Measurements from ENCODE around the gene ASMT. TPM values are rescaled to one million over a fixed set of nuclear protein-coding genes. Genes with fewer than 3 reads are reported as not detected.

ASMT gene
- total RNA-seq, 6 donors from 2014 or later, result 2.2 TPM; not detected in 5

GRCh38 chrX:1609762-1610161 is 5.1 kb upstream of the ASMT start:
- Histone ChIP-seq H3K27ac (no peak overlapping the region), H3K4me3 (no peak overlapping the region), H3K9me3 (no peaks in the 10 kb centered on the region), H3K27me3 (no peaks in the 10 kb centered on the region), H3K4me1 (no peaks in the 10 kb centered on the region), H3K36me3 (peaks cover 0 to 2% (median 0%) of the 10 kb centered on the region in 4 donors)
- ATAC-seq (ENCODE audit: low FRiP score in 2 of 2) (peak in 1 of 2 donors; percentile 10), DNase-seq (no peak)
- TF ChIP-seq POLR2AphosphoS5 (IDR thresholded peaks at IDR 0.05), result no peak
- TF ChIP-seq POLR2A (IDR thresholded peaks at IDR 0.05), result no peak
- TF ChIP-seq CTCF (IDR thresholded peaks at IDR 0.05), result no peak
- no peak for TF ChIP-seq EP300 (IDR thresholded peaks at IDR 0.05)
- 90 to 95% methylated on average over 10 of the region's 10 CpGs for WGBS, 2 donors

GRCh38 chrX:1610166-1610565 is 4.7 kb upstream of the ASMT start:
- H3K36me3 ChIP-seq, result no peaks in the 10 kb centered on the region

GRCh38 chrX:1610736-1611135 is 4.1 kb upstream of the ASMT start:
- Histone ChIP-seq H3K27ac (no peak overlapping the region), H3K27me3 (no peaks in the 10 kb centered on the region), H3K4me1 (no peaks in the 10 kb centered on the region), H3K36me3 (no peaks in the 10 kb centered on the region), H3K9me3 (no peaks in the 10 kb centered on the region), H3K4me3 (no peak overlapping the region)
- ATAC-seq (ENCODE audit: low FRiP score in 2 of 2) (no peak), DNase-seq (no peak)
- WGBS, 2 donors, result 86 to 90% methylated on average over 12 of the region's 12 CpGs
- TF ChIP-seq CTCF (IDR thresholded peaks at IDR 0.05) (no peak), EP300 (IDR thresholded peaks at IDR 0.05) (no peak), POLR2AphosphoS5 (IDR thresholded peaks at IDR 0.05) (no peak), POLR2A (IDR thresholded peaks at IDR 0.05) (no peak)

More at GRCh38 chrX:1610166-1610565, 4.7 kb upstream of the ASMT start:
- Histone ChIP-seq H3K4me3 (no peak overlapping the region), H3K4me1 (no peaks in the 10 kb centered on the region), H3K27ac (no peak overlapping the region), H3K9me3 (no peaks in the 10 kb centered on the region), H3K27me3 (no peaks in the 10 kb centered on the region)
- DNase-seq (no peak), ATAC-seq (ENCODE audit: low FRiP score in 2 of 2) (no peak)
- no peak for TF ChIP-seq POLR2AphosphoS5 (IDR thresholded peaks at IDR 0.05)
- 76% methylated on average over 15 of the region's 15 CpGs for WGBS, 2 donors

GRCh38 chrX:1612641-1613286 is 2.1 kb upstream of the ASMT start:
- H3K27ac ChIP-seq, result no peak overlapping the region
- DNase-seq, result no peak
- no peak overlapping the region for H3K4me3 ChIP-seq
- WGBS, 2 donors, result 84 to 93% methylated on average over 5 of the region's 5 CpGs
- H3K4me1 ChIP-seq, result no peaks in the 10 kb centered on the region
- TF ChIP-seq EP300 (IDR thresholded peaks at IDR 0.05) (no peak), POLR2A (IDR thresholded peaks at IDR 0.05) (no peak), POLR2AphosphoS5 (IDR thresholded peaks at IDR 0.05) (no peak), CTCF (IDR thresholded peaks at IDR 0.05) (no peak)
- no peaks in the 10 kb centered on the region for H3K36me3 ChIP-seq
- H3K9me3 ChIP-seq, result no peaks in the 10 kb centered on the region
- no peak for ATAC-seq (ENCODE audit: low FRiP score in 2 of 2)
- H3K27me3 ChIP-seq, result no peaks in the 10 kb centered on the region

GRCh38 chrX:1618689-1619088 is 3.8 kb downstream of the ASMT start:
- H3K4me3 ChIP-seq, result no peak overlapping the region
- no peak for DNase-seq
- H3K27me3 ChIP-seq, result no peaks in the 10 kb centered on the region
- TF ChIP-seq POLR2A (IDR thresholded peaks at IDR 0.05) (no peak), CTCF (IDR thresholded peaks at IDR 0.05) (no peak), EP300 (IDR thresholded peaks at IDR 0.05) (no peak), POLR2AphosphoS5 (IDR thresholded peaks at IDR 0.05) (no peak)
- H3K36me3 ChIP-seq, result no peaks in the 10 kb centered on the region
- peaks cover 0 to 5% (median 0%) of the 10 kb centered on the region in 4 donors for H3K4me1 ChIP-seq
- no peak for ATAC-seq (ENCODE audit: low FRiP score in 2 of 2)
- 49 to 65% methylated on average over 4 of the region's 4 CpGs for WGBS, 2 donors
- no peaks in the 10 kb centered on the region for H3K9me3 ChIP-seq
- no peak overlapping the region for H3K27ac ChIP-seq
